ENCODE results near the gene PTPRD. TPM values are rescaled to one million over a fixed set of nuclear protein-coding genes. Genes with fewer than 3 reads are reported as not detected.

Gene PTPRD
- total and polyA plus RNA-seq, 9 of the 15 experiments (the other 6 are each of a cell fraction or from before 2014, with no cell fraction given): 0.11 TPM; not detected in 8

DNA sequence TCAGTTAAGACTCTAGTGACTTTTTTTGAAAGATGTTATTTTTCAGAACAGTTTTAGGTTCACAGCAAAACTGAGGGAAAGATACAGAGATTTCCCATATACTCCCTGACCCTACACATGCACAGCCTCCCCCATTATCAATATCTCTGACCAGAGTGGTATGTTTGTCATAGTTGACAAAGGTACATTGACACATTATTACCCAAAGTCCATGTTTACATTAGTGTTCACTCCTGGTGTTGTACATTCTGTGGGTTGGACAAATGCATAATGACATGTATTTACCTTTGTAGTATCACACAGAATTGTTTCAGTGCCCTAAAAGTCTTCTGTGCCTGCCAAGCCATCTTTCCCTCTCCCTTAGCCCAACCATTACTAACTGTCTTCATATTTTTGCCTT is 2342.6 kb downstream of the PTPRD start:
- intact Hi-C loops (cut with micrococcal nuclease): no loop called here
- BruUV-seq (replicated peaks): no TSS peak
- no peaks in the 10 kb centered on the region for H4K20me1 ChIP-seq (replicated peaks; ENCODE audit: control insufficient read depth, insufficient read depth, low read length)
- H3K4me2 ChIP-seq (ENCODE audit: insufficient read depth, low read length): no peak overlapping the region
- no peak overlapping the region for H3K9ac ChIP-seq (ENCODE audit: insufficient read depth in 1 of 2, low read depth in 2 of 2, low read length in 2 of 2)
- in situ Hi-C loops (cut with MboI): no loop called here
- ATAC-seq (no peak), DNase-seq (ENCODE audit: extremely low read depth in 1 of 4, low spot score in 3 of 4) (no peak), FAIRE-seq (no peak)
- no peaks in the 10 kb centered on the region for H3K9me1 ChIP-seq (ENCODE audit: control insufficient read depth, insufficient read depth, low read length)
- TF ChIP-seq KDM2B (CRISPR knock-in tag; IDR thresholded peaks at IDR 0.05) (no peak), NR0B1 (IDR thresholded peaks at IDR 0.05; ENCODE audit: partially characterized antibody) (no peak), ZNF263 (CRISPR knock-in tag; IDR thresholded peaks at IDR 0.05; ENCODE audit: borderline replicate concordance) (no peak), ZNF124 (CRISPR knock-in tag; IDR thresholded peaks at IDR 0.05) (no peak), PTRF (tag; IDR thresholded peaks at IDR 0.05) (no peak), NR2F6 (CRISPR knock-in tag; IDR thresholded peaks at IDR 0.05) (no peak), TRIM24 (IDR thresholded peaks at IDR 0.05) (no peak), LARP7 (IDR thresholded peaks at IDR 0.05) (no peak), MEF2A (IDR thresholded peaks at IDR 0.05; ENCODE audit: control insufficient read depth, low read depth, low read length) (no peak), ZC3H8 (IDR thresholded peaks at IDR 0.05) (no peak), ZNF644 (tag; IDR thresholded peaks at IDR 0.05; ENCODE audit: low read depth) (no peak), HNRNPL (IDR thresholded peaks at IDR 0.05; ENCODE audit: low read depth, low read length) (no peak), NBN (IDR thresholded peaks at IDR 0.05; ENCODE audit: low read depth) (no peak)
- TF ChIP-seq, protein P1, sequence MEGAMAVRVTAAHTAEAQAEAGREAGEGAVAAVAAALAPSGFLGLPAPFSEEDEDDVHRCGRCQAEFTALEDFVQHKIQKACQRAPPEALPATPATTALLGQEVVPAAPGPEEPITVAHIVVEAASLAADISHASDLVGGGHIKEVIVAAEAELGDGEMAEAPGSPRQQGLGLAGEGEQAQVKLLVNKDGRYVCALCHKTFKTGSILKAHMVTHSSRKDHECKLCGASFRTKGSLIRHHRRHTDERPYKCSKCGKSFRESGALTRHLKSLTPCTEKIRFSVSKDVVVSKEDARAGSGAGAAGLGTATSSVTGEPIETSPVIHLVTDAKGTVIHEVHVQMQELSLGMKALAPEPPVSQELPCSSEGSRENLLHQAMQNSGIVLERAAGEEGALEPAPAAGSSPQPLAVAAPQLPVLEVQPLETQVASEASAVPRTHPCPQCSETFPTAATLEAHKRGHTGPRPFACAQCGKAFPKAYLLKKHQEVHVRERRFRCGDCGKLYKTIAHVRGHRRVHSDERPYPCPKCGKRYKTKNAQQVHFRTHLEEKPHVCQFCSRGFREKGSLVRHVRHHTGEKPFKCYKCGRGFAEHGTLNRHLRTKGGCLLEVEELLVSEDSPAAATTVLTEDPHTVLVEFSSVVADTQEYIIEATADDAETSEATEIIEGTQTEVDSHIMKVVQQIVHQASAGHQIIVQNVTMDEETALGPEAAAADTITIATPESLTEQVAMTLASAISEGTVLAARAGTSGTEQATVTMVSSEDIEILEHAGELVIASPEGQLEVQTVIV (CRISPR knock-in tag; IDR thresholded peaks at IDR 0.05; ENCODE audit: borderline replicate concordance): no peak
- H3K4me1 ChIP-seq (replicated peaks in 1 of 2; ENCODE audit: control insufficient read depth in 2 of 2, insufficient read depth in 2 of 2, low read length in 2 of 2): no peaks in the 10 kb centered on the region
- no peaks in the 10 kb centered on the region for H3K79me2 ChIP-seq (ENCODE audit: control insufficient read depth, insufficient read depth, low read length)
- no peaks in the 10 kb centered on the region for H3K36me3 ChIP-seq (ENCODE audit: control insufficient read depth, insufficient read depth, low read length)
- CTCF ChIA-PET (ENCODE audit: low intra/inter-chr PET ratio): no interaction called here
- POLR2A ChIA-PET: interaction anchor here (0.7 kb wide), 1 partner anchor 1749 kb away, joined by 3 read pairs; no protein-coding TSS in a partner anchor
- no peaks in the 10 kb centered on the region for H3K27me3 ChIP-seq (ENCODE audit: control insufficient read depth in 2 of 2, insufficient read depth in 2 of 2, low read length in 2 of 2)
- H3K27ac ChIP-seq (ENCODE audit: extremely low read depth, low read depth, low read length): no peak overlapping the region
- no peak overlapping the region for H2AFZ ChIP-seq (ENCODE audit: low read depth, low read length)
- H3K4me3 ChIP-seq: no peak overlapping the region
- H3K9me3 ChIP-seq (replicated peaks; ENCODE audit: control insufficient read depth, insufficient read depth, low read depth, low read length): no peaks in the 10 kb centered on the region
